HEK293 (cell line): ENCODE results near the gene CACNA1D.

Experiments used
- CTCF ChIA-PET: fragments of 350-600 bp; formaldehyde crosslinking; extraction: SDS; loops from one replicate; lab custom pipeline; 2021; ENCODE audit warnings: antibody characterized with exemption; lab: Yijun Ruan, JAX
- POLR2A ChIA-PET: fragments of 300-600 bp; formaldehyde crosslinking; extraction: SDS; loops from one replicate; lab custom pipeline; 2020; ENCODE audit warnings: antibody characterized with exemption, inconsistent platforms; lab: Yijun Ruan, JAX
- H3K27ac ChIP-seq: fragments of 200-500 bp; sonication (Bioruptor generic); 2 replicates; pipeline ENCODE4 v1.5.1; 2014; ENCODE audit warnings: low read depth, low read length, control low read depth, inconsistent platforms; ENCODE audit errors: extremely low read depth
- H3K36me3 ChIP-seq, 2 experiments: fragments of 200-500 bp in 1 of 2; sonication (Bioruptor generic) in 1 of 2; 1 replicate in 1 of 2; 2 replicates in 1 of 2; pipeline ENCODE4 v1.5.1; 2014 to 2017; ENCODE audit warnings: inconsistent platforms in 2 of 2, low read length in 2 of 2; ENCODE audit not compliant: control insufficient read depth in 2 of 2, insufficient read depth in 1 of 2
- H3K4me1 ChIP-seq: fragments of 200-500 bp; sonication (Bioruptor generic); 2 replicates; pipeline ENCODE4 v1.5.1; 2014; ENCODE audit warnings: mild to moderate bottlenecking, low read length, inconsistent platforms; ENCODE audit not compliant: control insufficient read depth, insufficient read depth
- H3K4me3 ChIP-seq: 2 replicates; pipeline ENCODE4 v1.5.1; 2011; ENCODE audit warnings: low read depth, mild to moderate bottlenecking, control low read depth, low read length, moderate library complexity
- H3K9me3 ChIP-seq: fragments of 200-500 bp; sonication (Bioruptor generic); 2 replicates; pipeline ENCODE4 v1.5.1; 2014; ENCODE audit warnings: low read depth, low read length, inconsistent platforms; ENCODE audit not compliant: control insufficient read depth, insufficient read depth
- ZNF10 ChIP-seq: fragments of 450-650 bp; formaldehyde crosslinking; IDR thresholded peaks from 2 replicates; pipeline ENCODE4 v1.5.1; 2017; ENCODE audit warnings: missing biosample characterization, missing genetic modification characterization
- ZNF138 ChIP-seq: fragments of 450-650 bp; formaldehyde crosslinking; IDR thresholded peaks from 2 replicates; pipeline ENCODE4 v1.5.1; 2016; ENCODE audit warnings: missing biosample characterization, missing genetic modification characterization, borderline replicate concordance
- ZNF16 ChIP-seq: fragments of 450-650 bp; formaldehyde crosslinking; IDR thresholded peaks from 2 replicates; pipeline ENCODE4 v1.5.1; 2016; ENCODE audit warnings: low read depth, missing biosample characterization, missing genetic modification characterization
- ZNF394 ChIP-seq: fragments of 450-650 bp; formaldehyde crosslinking; IDR thresholded peaks from 2 replicates; pipeline ENCODE4 v1.5.1; 2016; ENCODE audit warnings: missing biosample characterization, missing genetic modification characterization, mild to moderate bottlenecking, moderate library complexity, borderline replicate concordance
- ZNF423 ChIP-seq: fragments of 450-650 bp; formaldehyde crosslinking; IDR thresholded peaks from 2 replicates; pipeline ENCODE4 v1.5.1; 2016; ENCODE audit warnings: missing biosample characterization, missing genetic modification characterization
- ZNF560 ChIP-seq: fragments of 450-650 bp; formaldehyde crosslinking; IDR thresholded peaks from 2 replicates; pipeline ENCODE4 v1.5.1; 2017; ENCODE audit warnings: missing biosample characterization, missing genetic modification characterization, borderline replicate concordance
- ZNF624 ChIP-seq: fragments of 450-650 bp; formaldehyde crosslinking; IDR thresholded peaks from 2 replicates; pipeline ENCODE4 v1.5.1; 2017; ENCODE audit warnings: missing biosample characterization, missing genetic modification characterization
- TF ChIP-seq, protein P1 (sequence below): fragments of 450-650 bp; formaldehyde crosslinking; IDR thresholded peaks from 2 replicates; pipeline ENCODE4 v1.5.1; 2017; ENCODE audit warnings: missing biosample characterization, missing genetic modification characterization
- TF ChIP-seq, protein P2 (sequence below): fragments of 450-650 bp; formaldehyde crosslinking; IDR thresholded peaks from 2 replicates; pipeline ENCODE4 v1.5.1; 2017; ENCODE audit warnings: missing biosample characterization, missing genetic modification characterization
- TF ChIP-seq, protein P3 (sequence below): fragments of 450-650 bp; formaldehyde crosslinking; IDR thresholded peaks from 2 replicates; pipeline ENCODE4 v1.5.1; 2016; ENCODE audit warnings: missing biosample characterization, missing genetic modification characterization, borderline replicate concordance
- TF ChIP-seq, protein P4 (sequence below): fragments of 450-650 bp; formaldehyde crosslinking; IDR thresholded peaks from 2 replicates; pipeline ENCODE4 v1.5.1; 2016; ENCODE audit warnings: missing biosample characterization, missing genetic modification characterization

Gene CACNA1D

DNA sequence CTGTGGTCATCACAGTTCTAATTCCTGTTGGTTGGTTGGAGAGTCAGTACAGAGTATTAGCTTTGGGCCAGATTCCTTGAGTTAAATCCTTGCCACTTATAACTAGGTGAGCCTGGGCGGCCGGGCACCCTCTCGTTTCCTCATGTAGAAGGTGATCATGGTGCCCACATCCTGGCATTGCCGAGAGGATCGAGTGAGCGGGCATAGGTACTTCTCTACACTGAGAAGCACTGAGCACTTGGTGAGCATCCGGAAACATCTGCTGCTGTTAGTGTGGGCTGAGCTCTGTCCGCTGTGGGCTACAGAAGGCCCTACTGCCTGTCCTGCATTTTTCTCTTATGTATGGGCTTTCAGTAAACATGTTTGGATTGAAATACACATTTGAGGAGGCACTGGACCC is 96.2 kb downstream of the CACNA1D start:
- Histone ChIP-seq H3K36me3 (no peaks in the 10 kb centered on the region), H3K4me3 (no peak overlapping the region), H3K9me3 (no peaks in the 10 kb centered on the region), H3K27ac (no peak overlapping the region), H3K4me1 (no peaks in the 10 kb centered on the region)
- ChIA-PET CTCF (no interaction called here), POLR2A (no interaction called here)
- TF ChIP-seq ZNF624 (tag by site-specific recombination), result no peak
- TF ChIP-seq, protein P1, sequence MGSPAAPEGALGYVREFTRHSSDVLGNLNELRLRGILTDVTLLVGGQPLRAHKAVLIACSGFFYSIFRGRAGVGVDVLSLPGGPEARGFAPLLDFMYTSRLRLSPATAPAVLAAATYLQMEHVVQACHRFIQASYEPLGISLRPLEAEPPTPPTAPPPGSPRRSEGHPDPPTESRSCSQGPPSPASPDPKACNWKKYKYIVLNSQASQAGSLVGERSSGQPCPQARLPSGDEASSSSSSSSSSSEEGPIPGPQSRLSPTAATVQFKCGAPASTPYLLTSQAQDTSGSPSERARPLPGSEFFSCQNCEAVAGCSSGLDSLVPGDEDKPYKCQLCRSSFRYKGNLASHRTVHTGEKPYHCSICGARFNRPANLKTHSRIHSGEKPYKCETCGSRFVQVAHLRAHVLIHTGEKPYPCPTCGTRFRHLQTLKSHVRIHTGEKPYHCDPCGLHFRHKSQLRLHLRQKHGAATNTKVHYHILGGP (tag by site-specific recombination), result no peak
- no peak for TF ChIP-seq ZNF560 (tag by site-specific recombination)
- TF ChIP-seq, protein P2, sequence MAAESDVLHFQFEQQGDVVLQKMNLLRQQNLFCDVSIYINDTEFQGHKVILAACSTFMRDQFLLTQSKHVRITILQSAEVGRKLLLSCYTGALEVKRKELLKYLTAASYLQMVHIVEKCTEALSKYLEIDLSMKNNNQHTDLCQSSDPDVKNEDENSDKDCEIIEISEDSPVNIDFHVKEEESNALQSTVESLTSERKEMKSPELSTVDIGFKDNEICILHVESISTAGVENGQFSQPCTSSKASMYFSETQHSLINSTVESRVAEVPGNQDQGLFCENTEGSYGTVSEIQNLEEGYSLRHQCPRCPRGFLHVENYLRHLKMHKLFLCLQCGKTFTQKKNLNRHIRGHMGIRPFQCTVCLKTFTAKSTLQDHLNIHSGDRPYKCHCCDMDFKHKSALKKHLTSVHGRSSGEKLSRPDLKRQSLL (tag by site-specific recombination), result no peak

DNA sequence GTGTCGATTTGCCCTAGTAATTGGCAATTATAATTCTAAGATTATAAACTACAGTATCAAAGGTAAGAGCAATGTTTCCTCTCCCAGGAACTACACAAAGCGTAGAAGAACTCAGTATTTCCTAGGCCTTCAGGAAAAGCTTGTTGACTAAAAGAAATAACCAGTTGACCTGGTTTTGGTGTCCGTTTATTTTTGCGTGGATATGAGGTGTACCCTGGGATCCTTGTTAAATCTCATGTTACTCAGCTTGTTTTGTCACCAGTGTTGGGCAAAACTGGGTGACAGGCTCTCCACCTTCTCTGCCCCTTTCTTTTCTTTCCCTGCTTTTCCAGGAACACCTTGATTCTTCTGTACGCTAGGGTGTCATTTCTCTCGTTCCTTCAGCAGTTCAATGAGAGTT is 97.2 kb downstream of the CACNA1D start:
- no peak overlapping the region for H3K4me3 ChIP-seq
- POLR2A ChIA-PET, result no interaction called here

More for the DNA sequence above, 97.2 kb downstream of the CACNA1D start:
- CTCF ChIA-PET, result interaction anchor here (1.8 kb wide), 1 partner anchor 119 kb away, joined by 3 read pairs; no protein-coding TSS in a partner anchor
- no peaks in the 10 kb centered on the region for H3K36me3 ChIP-seq
- H3K4me1 ChIP-seq, result no peaks in the 10 kb centered on the region
- no peaks in the 10 kb centered on the region for H3K9me3 ChIP-seq
- TF ChIP-seq ZNF624 (tag by site-specific recombination) (no peak), ZNF423 (tag by site-specific recombination) (no peak), ZNF16 (no peak), ZNF138 (no peak), ZNF394 (tag by site-specific recombination) (no peak), ZNF10 (no peak)
- TF ChIP-seq, protein P3, sequence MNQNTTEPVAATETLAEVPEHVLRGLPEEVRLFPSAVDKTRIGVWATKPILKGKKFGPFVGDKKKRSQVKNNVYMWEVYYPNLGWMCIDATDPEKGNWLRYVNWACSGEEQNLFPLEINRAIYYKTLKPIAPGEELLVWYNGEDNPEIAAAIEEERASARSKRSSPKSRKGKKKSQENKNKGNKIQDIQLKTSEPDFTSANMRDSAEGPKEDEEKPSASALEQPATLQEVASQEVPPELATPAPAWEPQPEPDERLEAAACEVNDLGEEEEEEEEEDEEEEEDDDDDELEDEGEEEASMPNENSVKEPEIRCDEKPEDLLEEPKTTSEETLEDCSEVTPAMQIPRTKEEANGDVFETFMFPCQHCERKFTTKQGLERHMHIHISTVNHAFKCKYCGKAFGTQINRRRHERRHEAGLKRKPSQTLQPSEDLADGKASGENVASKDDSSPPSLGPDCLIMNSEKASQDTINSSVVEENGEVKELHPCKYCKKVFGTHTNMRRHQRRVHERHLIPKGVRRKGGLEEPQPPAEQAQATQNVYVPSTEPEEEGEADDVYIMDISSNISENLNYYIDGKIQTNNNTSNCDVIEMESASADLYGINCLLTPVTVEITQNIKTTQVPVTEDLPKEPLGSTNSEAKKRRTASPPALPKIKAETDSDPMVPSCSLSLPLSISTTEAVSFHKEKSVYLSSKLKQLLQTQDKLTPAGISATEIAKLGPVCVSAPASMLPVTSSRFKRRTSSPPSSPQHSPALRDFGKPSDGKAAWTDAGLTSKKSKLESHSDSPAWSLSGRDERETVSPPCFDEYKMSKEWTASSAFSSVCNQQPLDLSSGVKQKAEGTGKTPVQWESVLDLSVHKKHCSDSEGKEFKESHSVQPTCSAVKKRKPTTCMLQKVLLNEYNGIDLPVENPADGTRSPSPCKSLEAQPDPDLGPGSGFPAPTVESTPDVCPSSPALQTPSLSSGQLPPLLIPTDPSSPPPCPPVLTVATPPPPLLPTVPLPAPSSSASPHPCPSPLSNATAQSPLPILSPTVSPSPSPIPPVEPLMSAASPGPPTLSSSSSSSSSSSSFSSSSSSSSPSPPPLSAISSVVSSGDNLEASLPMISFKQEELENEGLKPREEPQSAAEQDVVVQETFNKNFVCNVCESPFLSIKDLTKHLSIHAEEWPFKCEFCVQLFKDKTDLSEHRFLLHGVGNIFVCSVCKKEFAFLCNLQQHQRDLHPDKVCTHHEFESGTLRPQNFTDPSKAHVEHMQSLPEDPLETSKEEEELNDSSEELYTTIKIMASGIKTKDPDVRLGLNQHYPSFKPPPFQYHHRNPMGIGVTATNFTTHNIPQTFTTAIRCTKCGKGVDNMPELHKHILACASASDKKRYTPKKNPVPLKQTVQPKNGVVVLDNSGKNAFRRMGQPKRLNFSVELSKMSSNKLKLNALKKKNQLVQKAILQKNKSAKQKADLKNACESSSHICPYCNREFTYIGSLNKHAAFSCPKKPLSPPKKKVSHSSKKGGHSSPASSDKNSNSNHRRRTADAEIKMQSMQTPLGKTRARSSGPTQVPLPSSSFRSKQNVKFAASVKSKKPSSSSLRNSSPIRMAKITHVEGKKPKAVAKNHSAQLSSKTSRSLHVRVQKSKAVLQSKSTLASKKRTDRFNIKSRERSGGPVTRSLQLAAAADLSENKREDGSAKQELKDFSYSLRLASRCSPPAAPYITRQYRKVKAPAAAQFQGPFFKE (tag by site-specific recombination), result no peak
- TF ChIP-seq, protein P4, sequence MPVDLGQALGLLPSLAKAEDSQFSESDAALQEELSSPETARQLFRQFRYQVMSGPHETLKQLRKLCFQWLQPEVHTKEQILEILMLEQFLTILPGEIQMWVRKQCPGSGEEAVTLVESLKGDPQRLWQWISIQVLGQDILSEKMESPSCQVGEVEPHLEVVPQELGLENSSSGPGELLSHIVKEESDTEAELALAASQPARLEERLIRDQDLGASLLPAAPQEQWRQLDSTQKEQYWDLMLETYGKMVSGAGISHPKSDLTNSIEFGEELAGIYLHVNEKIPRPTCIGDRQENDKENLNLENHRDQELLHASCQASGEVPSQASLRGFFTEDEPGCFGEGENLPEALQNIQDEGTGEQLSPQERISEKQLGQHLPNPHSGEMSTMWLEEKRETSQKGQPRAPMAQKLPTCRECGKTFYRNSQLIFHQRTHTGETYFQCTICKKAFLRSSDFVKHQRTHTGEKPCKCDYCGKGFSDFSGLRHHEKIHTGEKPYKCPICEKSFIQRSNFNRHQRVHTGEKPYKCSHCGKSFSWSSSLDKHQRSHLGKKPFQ (tag by site-specific recombination), result no peak
- no peak overlapping the region for H3K27ac ChIP-seq
